NCI-H345 (cell line): ENCODE data around the gene IL16.
"Not testable (repeated sequence)": the region's sequence is repeated elsewhere in the genome, so short reads cannot be mapped to it uniquely, and the experiment has no call there.

Experiments used
- DNase-seq: peaks from one replicate; lab custom pipeline; 2025; lab: John Stamatoyannopoulos, UW

IL16 gene

GRCh38 chr15:81338170-81339007 lies 141.7 kb downstream of the IL16 start:
- no peak for DNase-seq

- DNase-seq: no peak
These were observed 142.6 kb downstream of the IL16 start for GRCh38 chr15:81339321-81339720.

GRCh38 chr15:81339851-81340250 lies 143.2 kb downstream of the IL16 start:
- no peak for DNase-seq

GRCh38 chr15:81341351-81341750 lies 144.7 kb downstream of the IL16 start:
- no peak for DNase-seq

- no peak for DNase-seq
These were observed 146.7 kb downstream of the IL16 start for GRCh38 chr15:81343371-81343770.

GRCh38 chr15:81346611-81347010 lies 149.9 kb downstream of the IL16 start:
- DNase-seq: no peak

- DNase-seq: no peak
These were observed 151.2 kb downstream of the IL16 start for GRCh38 chr15:81347910-81348309.

- not testable (repeated sequence) for DNase-seq
These were observed 152.0 kb downstream of the IL16 start for GRCh38 chr15:81348691-81349090.

GRCh38 chr15:81349271-81349670 lies 152.6 kb downstream of the IL16 start:
- DNase-seq: no peak

GRCh38 chr15:81351651-81352050 lies 155.0 kb downstream of the IL16 start:
- DNase-seq: no peak

- DNase-seq: no peak
These were observed 159.6 kb downstream of the IL16 start for GRCh38 chr15:81356252-81356651.

- DNase-seq: no peak
These were observed 160.6 kb downstream of the IL16 start for GRCh38 chr15:81357180-81357686.

- no peak for DNase-seq
These were observed 161.6 kb downstream of the IL16 start for GRCh38 chr15:81358248-81358647.

GRCh38 chr15:81360491-81360890 lies 163.8 kb downstream of the IL16 start:
- no peak for DNase-seq

- no peak for DNase-seq
These were observed 165.2 kb downstream of the IL16 start for GRCh38 chr15:81361891-81362290.

GRCh38 chr15:81362790-81363189 lies 166.1 kb downstream of the IL16 start:
- DNase-seq: no peak

GRCh38 chr15:81363276-81363675 lies 166.6 kb downstream of the IL16 start:
- DNase-seq: no peak
